IPS-18a (cell line): ENCODE measurements around the gene DHRSX.

Experiments
- H3K27ac ChIP-seq: one replicate; pipeline ENCODE4 v1.5.1; 2013; ENCODE audit warnings: low read length
- H3K27me3 ChIP-seq: one replicate; pipeline ENCODE4 v1.6.1; 2013; ENCODE audit warnings: mild to moderate bottlenecking, low read length; ENCODE audit not compliant: control insufficient read depth, insufficient read depth
- H3K36me3 ChIP-seq: one replicate; pipeline ENCODE4 v1.6.1; 2013; ENCODE audit warnings: low read depth, low read length; ENCODE audit not compliant: control insufficient read depth
- H3K4me1 ChIP-seq: one replicate; pipeline ENCODE4 v1.6.1; 2013; ENCODE audit warnings: low read depth, low read length; ENCODE audit not compliant: control insufficient read depth
- H3K4me3 ChIP-seq: one replicate; pipeline ENCODE4 v1.5.1; 2013; ENCODE audit warnings: low read length
- H3K9ac ChIP-seq: one replicate; pipeline ENCODE4 v1.6.1; 2013; ENCODE audit warnings: mild to moderate bottlenecking, low read length, moderate library complexity
- H3K9me3 ChIP-seq: one replicate; pipeline ENCODE4 v1.6.1; 2013; ENCODE audit warnings: low read depth, low read length; ENCODE audit not compliant: control insufficient read depth

The DHRSX gene

DNA sequence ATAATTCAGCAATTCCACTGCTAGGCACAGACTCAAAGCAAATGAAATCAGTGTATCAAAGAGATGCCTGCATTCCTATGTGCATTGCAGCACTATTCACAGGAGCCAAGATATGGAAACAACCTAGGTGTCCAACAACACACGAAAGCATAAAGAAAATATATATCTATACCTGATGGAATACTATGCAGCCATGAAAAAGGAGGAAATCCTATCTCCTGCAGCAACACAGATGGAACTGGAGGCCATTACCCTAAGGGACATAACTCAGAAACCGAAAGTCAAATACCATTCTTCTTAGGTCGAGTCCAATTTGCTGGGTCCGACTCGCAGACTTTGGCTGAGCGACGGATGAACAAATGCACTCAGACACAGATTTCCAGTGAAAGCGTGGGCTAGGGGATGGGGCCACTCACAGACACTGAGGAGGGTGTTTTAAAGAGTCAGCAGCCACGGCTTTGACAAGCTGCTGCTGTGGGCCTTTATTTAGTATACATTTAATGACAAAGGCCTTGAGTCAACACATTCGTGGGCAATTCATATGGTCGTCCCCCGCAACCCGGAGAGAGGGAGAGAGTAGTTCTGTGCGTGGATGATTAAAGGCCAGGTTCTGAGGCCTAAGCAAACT, 93.8 kb downstream of the DHRSX start:
- Histone ChIP-seq H3K9me3 (no peaks in the 10 kb centered on the region), H3K27ac (no peak overlapping the region), H3K9ac (no peak overlapping the region), H3K27me3 (no peaks in the 10 kb centered on the region), H3K4me3 (no peak overlapping the region), H3K4me1 (peaks cover 10% of the 10 kb centered on the region), H3K36me3 (peaks cover 7% of the 10 kb centered on the region)

DNA sequence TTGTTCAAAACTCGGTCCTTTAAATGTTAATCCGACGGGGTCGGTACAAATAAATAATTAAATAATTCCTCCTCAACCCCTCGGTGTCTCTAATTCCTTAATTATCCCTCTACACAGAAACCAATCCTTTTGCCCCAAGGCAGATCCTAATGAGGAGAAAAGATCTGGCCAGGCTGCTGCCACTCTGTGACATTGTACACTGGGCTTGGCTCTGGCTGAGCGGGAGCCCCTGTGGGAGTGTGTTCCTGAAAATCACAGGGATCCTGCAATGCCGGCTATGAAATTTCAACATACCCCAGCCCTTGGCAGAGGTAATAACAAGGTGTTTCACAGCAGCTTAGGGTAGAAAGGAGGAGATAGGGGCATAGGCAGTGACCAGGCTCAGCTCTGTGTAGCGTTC, 96.0 kb downstream of the DHRSX start:
- Histone ChIP-seq H3K4me3 (no peak overlapping the region), H3K9me3 (no peaks in the 10 kb centered on the region), H3K27me3 (no peaks in the 10 kb centered on the region), H3K36me3 (peaks cover 7% of the 10 kb centered on the region), H3K9ac (no peak overlapping the region), H3K27ac (no peak overlapping the region), H3K4me1 (peaks cover 4% of the 10 kb centered on the region)

DNA sequence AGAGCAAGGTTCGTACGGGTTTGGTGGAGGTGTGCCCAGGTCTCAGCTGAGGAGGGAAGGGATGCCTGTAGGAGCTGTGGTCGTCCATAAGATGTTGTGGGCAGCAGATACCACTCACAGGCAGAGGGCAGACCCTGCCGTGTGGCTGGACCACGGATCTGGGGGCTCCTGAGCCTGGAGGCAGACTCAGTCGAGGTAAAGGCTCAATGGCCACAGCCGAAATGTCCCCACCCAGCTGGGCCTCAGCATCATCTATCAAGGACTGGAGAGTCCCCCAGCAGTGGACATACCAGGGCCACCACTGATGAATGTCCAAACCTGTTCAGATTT, 98.5 kb downstream of the DHRSX start:
- Histone ChIP-seq H3K27me3 (no peaks in the 10 kb centered on the region), H3K27ac (no peak overlapping the region), H3K4me1 (peaks cover 7% of the 10 kb centered on the region), H3K9me3 (no peaks in the 10 kb centered on the region), H3K9ac (no peak overlapping the region), H3K36me3 (peaks cover 7% of the 10 kb centered on the region), H3K4me3 (no peak overlapping the region)

DNA sequence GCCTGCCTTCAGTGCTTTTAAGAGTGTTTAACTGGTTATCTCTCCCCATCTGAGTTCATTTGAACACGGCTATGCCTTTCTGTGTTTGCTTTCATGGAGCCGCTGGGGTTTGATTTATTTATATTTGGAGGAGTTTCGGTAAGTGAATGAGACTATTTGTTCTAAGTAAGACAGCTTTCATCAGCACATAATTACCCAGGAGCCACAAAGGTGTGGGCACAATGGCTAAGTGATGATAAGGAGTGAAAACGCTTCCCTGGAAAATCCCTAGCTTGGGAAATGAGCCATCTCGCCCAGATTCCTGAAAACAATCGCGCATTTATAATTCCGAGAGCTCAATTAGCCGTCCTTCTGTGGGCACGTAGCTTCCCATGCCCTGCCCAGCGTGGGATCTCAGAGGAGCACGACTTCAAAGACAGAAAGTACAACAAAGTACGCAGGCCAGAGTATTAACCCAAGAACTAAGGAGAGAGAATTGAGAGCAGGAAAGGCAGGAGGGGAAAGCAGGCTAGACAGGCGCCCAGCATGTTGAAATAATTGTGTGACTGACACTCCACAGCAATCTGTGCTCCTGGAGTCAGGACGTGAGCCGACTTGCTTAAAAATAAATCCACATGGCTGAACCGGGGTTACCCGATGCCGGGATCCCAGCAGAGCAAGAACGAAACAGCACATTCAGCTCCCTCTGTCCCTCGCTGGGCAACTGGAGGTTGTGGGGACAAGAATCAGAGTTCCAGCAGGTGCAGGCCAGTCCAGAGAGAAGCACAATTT, 99.0 kb downstream of the DHRSX start:
- no peaks in the 10 kb centered on the region for H3K9me3 ChIP-seq
- no peak overlapping the region for H3K27ac ChIP-seq
- no peaks in the 10 kb centered on the region for H3K27me3 ChIP-seq
- no peak overlapping the region for H3K4me3 ChIP-seq
- H3K9ac ChIP-seq = no peak overlapping the region
- peaks cover 7% of the 10 kb centered on the region for H3K4me1 ChIP-seq
- H3K36me3 ChIP-seq = peaks cover 2% of the 10 kb centered on the region

DNA sequence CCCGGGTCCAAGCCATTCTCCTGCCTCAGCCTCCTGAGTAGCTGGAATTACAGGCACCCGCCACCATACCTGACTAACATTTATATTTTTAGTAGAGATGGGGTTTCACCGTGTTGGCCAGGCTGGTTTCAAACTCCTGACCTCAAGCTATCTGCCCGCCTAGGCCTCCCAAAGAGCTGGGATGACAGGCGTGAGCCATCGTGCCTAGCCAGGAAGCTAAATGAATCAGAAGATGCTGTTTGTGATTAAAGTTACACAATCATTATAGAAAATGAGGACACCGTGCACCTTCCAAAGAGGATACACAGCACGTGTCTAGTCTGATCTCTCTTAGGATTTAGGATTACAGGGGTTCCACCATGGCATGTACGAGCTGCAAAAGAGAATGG, 99.6 kb downstream of the DHRSX start:
- no peak overlapping the region for H3K9ac ChIP-seq
- H3K9me3 ChIP-seq = no peaks in the 10 kb centered on the region
- H3K4me3 ChIP-seq = no peak overlapping the region
- H3K27ac ChIP-seq = no peak overlapping the region
- peaks cover 7% of the 10 kb centered on the region for H3K4me1 ChIP-seq
- H3K27me3 ChIP-seq = no peaks in the 10 kb centered on the region
- no peaks in the 10 kb centered on the region for H3K36me3 ChIP-seq

DNA sequence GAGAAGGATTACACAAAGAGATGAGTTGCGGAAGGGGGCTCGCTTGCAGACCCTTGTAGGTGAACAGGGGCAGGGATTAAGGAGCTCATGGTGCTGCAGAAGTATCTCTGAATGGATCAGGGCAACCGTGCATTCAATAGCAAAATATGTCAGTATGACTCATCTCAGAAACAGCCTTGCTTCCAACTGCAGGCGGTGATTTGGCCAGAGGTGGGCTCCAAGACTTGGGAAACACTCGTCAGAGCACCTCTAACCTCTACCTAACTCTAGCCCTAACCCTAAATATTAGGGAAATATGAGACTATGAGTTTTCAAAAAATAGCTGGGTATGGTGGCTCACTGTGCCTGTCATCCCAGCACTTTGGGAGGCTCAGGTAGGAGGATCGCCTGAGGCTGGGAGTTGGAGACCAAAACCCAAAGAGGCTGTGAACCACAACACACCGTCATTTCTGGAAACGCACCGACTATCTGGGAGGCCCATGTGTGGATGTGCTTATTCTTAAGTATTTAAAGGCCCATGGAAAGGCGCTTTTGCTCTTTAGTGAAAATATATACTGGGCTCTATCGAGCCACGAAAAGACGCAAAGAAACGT, 102.6 kb downstream of the DHRSX start:
- Histone ChIP-seq H3K9ac (no peak overlapping the region), H3K27ac (no peak overlapping the region), H3K27me3 (no peaks in the 10 kb centered on the region), H3K4me3 (no peak overlapping the region), H3K9me3 (no peaks in the 10 kb centered on the region), H3K4me1 (peaks cover 7% of the 10 kb centered on the region), H3K36me3 (no peaks in the 10 kb centered on the region)

DNA sequence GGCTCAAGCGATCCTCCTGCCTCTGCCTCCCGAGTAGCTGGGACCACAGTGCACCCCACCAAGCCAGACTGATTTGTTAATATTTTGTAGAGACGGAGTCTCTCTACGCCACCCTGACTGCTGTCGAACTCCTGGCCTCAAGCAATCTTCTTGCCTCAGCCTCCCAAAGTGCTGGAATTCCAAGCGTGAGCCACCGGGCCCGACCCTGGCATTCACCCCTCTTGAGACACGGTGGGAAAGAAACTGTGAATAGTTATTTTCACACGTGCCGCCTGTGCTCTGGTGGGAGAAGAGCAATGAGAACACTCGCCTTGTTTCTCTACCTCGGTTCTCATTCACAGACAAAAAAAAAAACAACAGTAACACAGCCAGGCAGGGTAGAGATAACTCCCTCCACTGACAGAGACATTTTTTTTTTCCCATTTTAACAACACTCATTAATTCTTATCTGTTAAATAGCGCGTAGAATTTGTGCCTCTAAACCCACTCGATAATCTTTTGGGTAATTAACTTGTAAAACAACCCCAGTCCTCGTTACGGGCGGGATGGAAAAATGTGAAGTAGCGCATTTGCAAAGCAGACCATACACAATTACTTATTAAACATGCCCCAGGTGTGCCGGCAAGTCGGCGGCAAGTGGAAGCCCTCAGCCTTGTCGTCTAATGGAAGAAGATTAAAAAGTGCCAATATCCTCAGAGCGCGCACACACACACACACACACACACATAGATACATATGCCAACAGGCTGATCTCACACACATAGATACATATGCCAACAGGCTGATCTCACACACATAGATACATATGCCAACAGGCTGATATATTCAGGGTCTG, 103.3 kb downstream of the DHRSX start:
- H3K4me3 ChIP-seq = no peak overlapping the region
- no peak overlapping the region for H3K9ac ChIP-seq
- no peaks in the 10 kb centered on the region for H3K9me3 ChIP-seq
- no peak overlapping the region for H3K27ac ChIP-seq
- no peaks in the 10 kb centered on the region for H3K36me3 ChIP-seq
- H3K27me3 ChIP-seq = no peaks in the 10 kb centered on the region
- peaks cover 7% of the 10 kb centered on the region for H3K4me1 ChIP-seq

DNA sequence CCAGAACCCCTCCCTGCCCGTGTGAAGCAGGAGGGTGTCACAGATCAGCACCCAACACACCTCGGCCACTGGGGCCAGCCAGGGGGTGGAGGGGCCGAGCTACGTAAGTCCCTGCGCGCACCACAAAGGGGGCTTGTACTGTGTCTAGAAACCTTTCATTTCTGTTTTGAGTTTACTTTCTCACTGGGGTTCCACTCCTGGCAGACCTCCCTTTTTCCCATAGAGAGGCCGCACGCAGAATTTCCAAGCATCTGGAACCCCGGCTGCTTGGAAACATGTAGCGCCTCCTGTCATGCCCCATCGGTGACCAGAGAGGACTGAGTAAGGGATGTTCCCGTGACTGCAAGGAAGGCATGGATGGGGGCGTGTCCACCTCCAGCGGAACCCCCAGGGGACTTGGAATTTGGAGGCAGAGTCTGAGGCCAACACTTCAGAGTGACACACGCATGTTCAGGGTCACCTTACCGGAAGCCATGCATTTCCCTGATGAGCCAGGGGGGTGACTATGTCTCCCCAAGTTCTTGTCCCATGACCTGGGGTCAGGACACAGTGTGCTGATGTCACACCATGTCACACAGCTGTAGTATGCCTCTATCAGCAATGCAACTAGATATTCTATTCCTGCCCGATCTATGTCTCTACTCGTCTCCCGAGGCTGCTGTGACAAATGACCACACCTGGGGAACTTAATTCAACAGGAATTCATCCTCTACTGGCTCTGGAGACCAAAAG, 105.3 kb downstream of the DHRSX start:
- no peak overlapping the region for H3K27ac ChIP-seq
- H3K4me1 ChIP-seq = peaks cover 6% of the 10 kb centered on the region
- no peak overlapping the region for H3K4me3 ChIP-seq
- peaks cover 4% of the 10 kb centered on the region for H3K36me3 ChIP-seq
- H3K9me3 ChIP-seq = peaks cover 6% of the 10 kb centered on the region
- no peak overlapping the region for H3K9ac ChIP-seq
- H3K27me3 ChIP-seq = no peaks in the 10 kb centered on the region

DNA sequence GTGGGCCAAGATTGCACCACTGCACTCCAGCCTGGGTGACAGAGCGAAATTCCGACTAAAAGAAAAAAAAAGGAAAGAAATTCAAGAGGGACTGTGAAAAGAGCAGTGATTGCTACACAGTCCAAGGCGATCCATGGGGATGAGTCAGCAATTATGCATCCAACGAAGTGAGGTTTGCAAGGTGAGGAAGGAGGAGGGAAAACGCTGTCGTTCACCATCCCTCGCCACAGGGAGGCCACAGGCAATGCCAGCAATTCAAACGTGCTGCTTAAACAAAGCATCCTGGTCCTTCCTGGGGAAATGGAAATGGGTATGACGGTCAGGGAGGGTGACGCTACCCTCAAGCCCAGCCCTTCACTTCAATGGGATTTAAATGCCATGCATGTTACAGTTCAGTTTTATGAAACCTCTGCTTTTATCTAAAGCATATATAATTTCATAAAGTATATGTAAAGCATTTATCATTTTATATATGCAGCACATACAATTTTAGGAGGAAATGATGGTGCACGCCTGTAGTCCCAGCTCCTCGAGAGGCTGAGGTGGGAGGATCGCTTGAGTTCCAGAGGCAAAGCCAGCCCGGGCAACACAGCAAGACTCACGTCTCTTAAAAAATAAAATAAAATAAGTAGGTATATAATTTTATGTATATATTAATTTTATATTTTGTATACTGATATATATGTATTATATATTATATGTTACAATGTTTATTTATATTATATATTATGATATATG, 108.7 kb downstream of the DHRSX start:
- Histone ChIP-seq H3K9me3 (peaks cover 6% of the 10 kb centered on the region), H3K4me3 (no peak overlapping the region), H3K4me1 (peaks cover 3% of the 10 kb centered on the region), H3K27ac (no peak overlapping the region), H3K27me3 (no peaks in the 10 kb centered on the region), H3K9ac (no peak overlapping the region), H3K36me3 (peaks cover 4% of the 10 kb centered on the region)

DNA sequence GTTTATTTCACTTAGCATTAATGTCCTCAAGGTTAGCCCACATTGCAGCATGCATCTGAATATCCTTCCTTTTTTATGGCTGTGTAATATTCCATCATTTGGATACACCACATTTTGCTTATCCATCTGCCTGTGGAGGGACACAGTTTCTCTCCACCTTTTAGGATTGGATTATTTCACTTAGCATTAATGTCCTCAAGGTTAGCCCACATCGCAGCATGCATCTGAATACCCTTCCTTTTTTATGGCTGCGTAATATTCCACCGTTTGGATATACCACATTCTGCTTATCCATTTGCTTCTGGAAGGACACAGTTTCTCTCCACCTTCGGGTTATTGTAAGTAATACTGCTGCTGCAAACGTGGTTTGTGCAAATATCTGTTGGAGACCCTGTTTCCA, 110.0 kb downstream of the DHRSX start:
- peaks cover 6% of the 10 kb centered on the region for H3K9me3 ChIP-seq
- no peak overlapping the region for H3K4me3 ChIP-seq
- H3K27ac ChIP-seq = no peak overlapping the region

More for the DNA sequence above, 110.0 kb downstream of the DHRSX start:
- peaks cover 3% of the 10 kb centered on the region for H3K4me1 ChIP-seq
- H3K27me3 ChIP-seq = no peaks in the 10 kb centered on the region
- peaks cover 4% of the 10 kb centered on the region for H3K36me3 ChIP-seq
- no peak overlapping the region for H3K9ac ChIP-seq
